Measurements from ENCODE around the gene ELMO1. TPM values are rescaled to one million over a fixed set of nuclear protein-coding genes. Genes with fewer than 3 reads are reported as not detected.
A peak's percentile ranks its signal among the peaks of the same experiment; 100 is the strongest.

The ELMO1 gene
- total RNA-seq, 4 donors from 2014 or later: 31.1 to 42.9 (median 38.7) TPM

- no peaks in the 10 kb centered on the region for H3K9me3 ChIP-seq
- TF ChIP-seq EP300 (IDR thresholded peaks at IDR 0.05) (no peak), CTCF (IDR thresholded peaks at IDR 0.05) (no peak), POLR2AphosphoS5 (IDR thresholded peaks at IDR 0.05) (no peak), POLR2A (IDR thresholded peaks at IDR 0.05; ENCODE audit: low read depth) (no peak)
- no peak overlapping the region for H3K4me3 ChIP-seq
- no peaks in the 10 kb centered on the region for H3K27me3 ChIP-seq
- H3K4me1 ChIP-seq: peaks cover 8 to 20% (median 10%) of the 10 kb centered on the region in 4 donors
- intact Hi-C loops (cut with DNase I): no loop called here
- H3K36me3 ChIP-seq: no peaks in the 10 kb centered on the region
- H3K27ac ChIP-seq (replicated peaks in 1 of 4): no peak overlapping the region
- 88% methylated on average over 2 of the region's 2 CpGs for WGBS
- no peak for DNase-seq (ENCODE audit: extremely low spot score)
Observed at GRCh38 chr7:37102518-37103137, 346.0 kb downstream of the ELMO1 start.

GRCh38 chr7:37100735-37101331, 347.8 kb downstream of the ELMO1 start:
- Histone ChIP-seq H3K36me3 (no peaks in the 10 kb centered on the region), H3K9me3 (no peaks in the 10 kb centered on the region), H3K27me3 (no peaks in the 10 kb centered on the region), H3K4me3 (no peak overlapping the region), H3K4me1 (peaks cover 8 to 14% (median 10%) of the 10 kb centered on the region in 4 donors), H3K27ac (replicated peaks in 1 of 4) (no peak overlapping the region)
- DNase-seq (ENCODE audit: extremely low spot score): no peak
- intact Hi-C loops (cut with DNase I): no loop called here
- TF ChIP-seq POLR2AphosphoS5 (IDR thresholded peaks at IDR 0.05) (no peak), EP300 (IDR thresholded peaks at IDR 0.05) (no peak), POLR2A (IDR thresholded peaks at IDR 0.05; ENCODE audit: low read depth) (no peak), CTCF (IDR thresholded peaks at IDR 0.05) (no peak)
- 66% methylated on average over 7 of the region's 7 CpGs for WGBS

GRCh38 chr7:37098762-37099161, 349.9 kb downstream of the ELMO1 start:
- Histone ChIP-seq H3K4me1 (peaks cover 8 to 14% (median 10%) of the 10 kb centered on the region in 4 donors), H3K27me3 (no peaks in the 10 kb centered on the region), H3K27ac (replicated peaks in 1 of 4) (no peak overlapping the region), H3K36me3 (peaks cover 0 to 5% (median 1%) of the 10 kb centered on the region in 4 donors), H3K9me3 (no peaks in the 10 kb centered on the region), H3K4me3 (no peak overlapping the region)
- TF ChIP-seq EP300 (IDR thresholded peaks at IDR 0.05) (no peak), POLR2A (IDR thresholded peaks at IDR 0.05; ENCODE audit: low read depth) (no peak), POLR2AphosphoS5 (IDR thresholded peaks at IDR 0.05) (no peak), CTCF (IDR thresholded peaks at IDR 0.05) (no peak)
- 66% methylated on average over 2 of the region's 2 CpGs for WGBS
- intact Hi-C loops (cut with DNase I): no loop called here
- peak; percentile 8 for DNase-seq (ENCODE audit: extremely low spot score)

GRCh38 chr7:37097983-37098382, 350.7 kb downstream of the ELMO1 start:
- TF ChIP-seq CTCF (IDR thresholded peaks at IDR 0.05) (no peak), POLR2AphosphoS5 (IDR thresholded peaks at IDR 0.05) (no peak), POLR2A (IDR thresholded peaks at IDR 0.05; ENCODE audit: low read depth) (no peak), EP300 (IDR thresholded peaks at IDR 0.05) (no peak)
- intact Hi-C loops (cut with DNase I): no loop called here
- WGBS: 86% methylated on average over 1 of the region's 1 CpG

More at GRCh38 chr7:37097983-37098382, 350.7 kb downstream of the ELMO1 start:
- DNase-seq (ENCODE audit: extremely low spot score): peak; percentile 1
- Histone ChIP-seq H3K4me3 (no peak overlapping the region), H3K27ac (replicated peaks in 1 of 4) (no peak overlapping the region), H3K4me1 (peaks cover 10 to 15% (median 11%) of the 10 kb centered on the region in 4 donors), H3K9me3 (no peaks in the 10 kb centered on the region), H3K36me3 (peaks cover 0 to 5% (median 1%) of the 10 kb centered on the region in 4 donors), H3K27me3 (no peaks in the 10 kb centered on the region)
